Skeletal muscle cell (primary cell): ENCODE results near the gene TMEM178B.
"Not testable (repeated sequence)": the region's sequence is repeated elsewhere in the genome, so short reads cannot be mapped to it uniquely, and the experiment has no call there.

Experiments
- DNase-seq: peaks from one replicate; pipeline ENCODE4 v3.0.0-alpha.2; 2010; ENCODE audit warnings: low read depth
- H3K4me3 ChIP-seq: 2 replicates; pipeline ENCODE4 v1.5.1; 2011; ENCODE audit warnings: low read depth, mild to moderate bottlenecking, control low read depth, low read length, moderate library complexity

Gene TMEM178B

DNA sequence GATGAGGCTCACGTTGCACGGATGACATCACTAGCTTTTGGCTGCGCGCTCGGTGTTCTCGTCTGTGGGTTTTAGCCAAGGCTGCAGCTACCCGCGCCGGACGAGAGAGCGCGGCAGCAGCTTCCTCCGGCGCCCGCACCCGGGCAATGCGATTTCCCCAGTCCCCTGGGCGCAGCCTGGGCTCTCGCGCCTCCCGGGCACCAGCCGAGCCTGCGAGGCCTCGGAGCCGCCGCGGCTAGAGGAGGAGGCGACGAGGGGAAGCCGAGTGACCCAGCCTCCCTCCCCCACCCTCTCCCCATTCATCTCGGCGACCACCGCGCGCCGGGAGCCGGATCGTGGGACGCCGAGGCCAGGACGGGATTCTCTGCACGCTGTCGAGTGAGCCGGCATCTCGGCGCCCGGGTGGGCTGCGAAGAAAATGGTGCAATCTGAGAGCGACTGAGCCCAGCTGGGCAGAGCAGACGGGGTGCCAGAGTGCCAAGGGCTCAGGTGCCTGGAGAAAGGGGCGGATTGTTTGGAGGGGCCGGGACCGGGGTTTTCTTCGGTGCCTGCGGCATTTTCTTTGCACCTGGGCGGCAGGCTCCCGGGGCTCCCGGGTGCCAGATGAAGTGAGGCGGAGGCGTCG, 1.2 kb upstream of the TMEM178B start:
- peak; percentile 33 for DNase-seq
- H3K4me3 ChIP-seq, result peak overlapping the region; percentile 49

DNA sequence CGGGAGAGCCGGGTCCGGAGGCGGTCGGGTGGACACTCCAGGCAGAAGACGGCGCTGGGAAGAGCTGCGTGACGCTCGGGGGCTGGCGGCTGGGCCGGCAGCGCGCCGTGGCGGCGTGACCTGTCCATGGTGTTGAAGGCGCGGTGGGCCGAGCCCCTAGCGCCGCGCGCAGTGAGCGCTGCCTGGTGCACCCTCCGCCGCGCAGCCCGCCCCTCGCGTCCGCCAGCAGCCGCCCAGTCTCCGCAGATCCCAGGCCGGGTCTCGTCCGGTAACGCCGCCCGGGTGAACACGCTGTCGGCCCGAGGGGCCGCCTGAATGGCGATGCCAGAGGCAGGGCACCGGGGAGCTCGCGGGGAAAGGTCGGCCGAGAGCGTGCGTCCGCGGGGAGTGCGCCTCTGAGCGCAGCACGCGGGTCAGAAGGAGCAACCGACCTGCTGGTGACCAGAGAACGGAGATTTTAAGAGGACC, 657 bp upstream of the TMEM178B start:
- peak overlapping the region; percentile 49 for H3K4me3 ChIP-seq
- peak; percentile 2 for DNase-seq

- DNase-seq, result no peak
- peak overlapping the region; percentile 49 for H3K4me3 ChIP-seq
Measured at GRCh38 chr7:141074162-141074991, 513 bp downstream of the TMEM178B start.

DNA sequence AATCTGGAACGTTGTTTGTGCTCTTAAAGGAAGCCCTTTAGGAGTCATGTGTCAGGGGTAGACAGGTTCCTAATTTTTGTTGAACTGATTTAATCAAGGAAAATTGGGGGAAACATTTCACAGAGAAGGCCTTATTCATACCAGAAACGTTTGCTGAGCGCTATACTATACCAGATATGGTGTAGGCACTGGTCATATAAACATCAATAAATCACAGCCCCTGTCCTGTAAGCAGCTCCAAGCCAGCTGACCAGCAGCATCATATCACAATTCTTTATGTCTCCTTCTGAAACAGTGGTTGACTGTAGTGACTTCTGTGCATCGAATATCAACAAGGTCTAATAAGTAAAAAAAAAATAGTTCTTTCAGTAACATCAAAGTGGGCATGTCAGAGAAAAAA, 1.1 kb downstream of the TMEM178B start:
- no peak overlapping the region for H3K4me3 ChIP-seq
- no peak for DNase-seq

DNA sequence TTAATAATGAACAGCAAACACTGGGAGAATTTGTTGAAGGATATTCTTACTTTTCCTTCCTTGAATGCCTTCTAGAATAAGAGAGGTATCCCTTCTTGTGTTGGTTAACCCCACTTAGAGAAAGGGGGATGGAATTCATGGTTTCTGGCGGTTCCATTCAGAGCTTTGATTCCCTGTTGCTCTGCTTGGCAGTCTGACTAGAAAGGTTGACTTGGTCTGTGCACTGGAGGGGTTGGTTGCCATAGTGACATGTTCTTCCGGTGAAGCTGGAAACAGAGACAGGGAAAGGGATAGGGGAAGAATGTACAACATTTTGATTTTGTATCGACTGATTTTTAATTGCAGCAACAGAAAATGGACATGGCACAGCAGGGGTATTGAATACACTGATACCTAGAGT, 2.5 kb downstream of the TMEM178B start:
- H3K4me3 ChIP-seq, result no peak overlapping the region
- DNase-seq, result no peak

- no peak for DNase-seq
- no peak overlapping the region for H3K4me3 ChIP-seq
Measured at GRCh38 chr7:141079219-141079618, 5.4 kb downstream of the TMEM178B start.

DNA sequence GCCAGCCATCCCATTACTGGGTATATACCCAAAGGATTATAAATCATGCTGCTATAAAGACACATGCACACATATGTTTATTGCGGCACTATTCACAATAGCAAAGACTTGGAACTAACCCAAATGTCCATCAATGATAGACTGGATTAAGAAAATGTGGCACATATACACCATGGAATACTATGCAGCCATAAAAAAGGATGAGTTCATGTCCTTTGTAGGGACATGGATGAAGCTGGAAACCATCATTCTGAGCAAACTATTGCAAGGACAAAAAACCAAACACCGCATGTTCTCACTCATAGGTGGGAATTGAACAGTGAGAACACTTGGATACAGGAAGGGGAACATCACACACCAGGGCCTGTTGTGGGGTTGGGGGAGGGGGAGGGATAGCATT, 15.6 kb downstream of the TMEM178B start:
- DNase-seq, H3K4me3 ChIP-seq: not testable (repeated sequence)

DNA sequence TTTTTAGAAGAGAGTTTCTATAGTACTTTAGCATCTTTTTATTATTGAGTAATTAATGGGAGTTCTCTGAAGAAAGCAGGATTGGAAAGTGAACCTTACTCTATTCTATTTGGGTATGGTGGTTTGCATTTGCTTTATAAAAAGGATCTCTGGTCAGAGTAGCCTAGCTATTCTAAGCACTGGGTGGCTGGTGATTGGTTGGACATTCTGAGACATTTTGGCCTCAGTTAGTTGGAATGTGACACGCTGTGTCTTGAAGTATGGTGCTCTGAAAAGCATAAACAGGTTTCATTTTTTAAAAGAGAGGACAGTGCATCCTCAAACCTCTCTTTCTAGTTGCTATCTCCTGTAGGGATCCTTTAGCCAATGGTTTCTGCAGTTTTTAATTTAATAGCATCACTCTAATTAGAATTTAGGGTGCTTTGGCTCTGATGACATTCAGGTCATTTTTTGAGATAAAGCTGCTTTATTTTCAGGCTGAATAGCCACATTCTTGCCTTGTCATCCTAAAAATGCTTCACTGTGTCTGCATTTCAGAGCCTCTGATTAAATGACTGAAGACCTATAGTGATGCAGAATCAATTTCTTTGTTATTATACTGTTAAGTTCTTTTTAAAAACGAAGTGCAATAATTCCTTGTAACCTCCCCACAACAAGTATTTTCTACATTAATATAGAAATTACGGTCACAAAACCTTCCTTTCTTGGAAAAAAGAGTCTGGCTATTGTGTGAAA, 20.6 kb downstream of the TMEM178B start:
- H3K4me3 ChIP-seq, result no peak overlapping the region
- DNase-seq, result no peak

DNA sequence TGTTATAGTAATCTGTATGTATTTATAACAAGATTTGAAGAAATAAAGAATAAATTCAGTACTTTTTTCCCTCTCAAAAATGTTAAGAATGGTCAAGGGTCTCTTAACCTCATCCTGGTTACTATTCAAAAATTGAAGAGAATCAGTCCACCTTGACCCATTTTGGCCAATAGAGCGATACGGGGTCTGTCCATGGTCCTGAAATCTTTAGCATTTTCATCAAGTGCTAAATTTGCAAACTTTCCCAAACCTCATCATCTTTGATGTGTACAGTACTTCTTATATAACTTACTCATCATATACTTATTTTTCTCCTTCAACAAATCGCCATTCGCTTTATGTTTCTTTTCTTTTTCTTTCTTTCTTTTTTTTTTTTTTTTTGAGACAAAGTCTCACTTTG, 23.6 kb downstream of the TMEM178B start:
- no peak overlapping the region for H3K4me3 ChIP-seq
- DNase-seq, result no peak

- no peak overlapping the region for H3K4me3 ChIP-seq
- no peak for DNase-seq
Measured at GRCh38 chr7:141102436-141102835, 28.6 kb downstream of the TMEM178B start.

GRCh38 chr7:141103847-141104429, 30.1 kb downstream of the TMEM178B start:
- no peak overlapping the region for H3K4me3 ChIP-seq
- DNase-seq, result no peak

DNA sequence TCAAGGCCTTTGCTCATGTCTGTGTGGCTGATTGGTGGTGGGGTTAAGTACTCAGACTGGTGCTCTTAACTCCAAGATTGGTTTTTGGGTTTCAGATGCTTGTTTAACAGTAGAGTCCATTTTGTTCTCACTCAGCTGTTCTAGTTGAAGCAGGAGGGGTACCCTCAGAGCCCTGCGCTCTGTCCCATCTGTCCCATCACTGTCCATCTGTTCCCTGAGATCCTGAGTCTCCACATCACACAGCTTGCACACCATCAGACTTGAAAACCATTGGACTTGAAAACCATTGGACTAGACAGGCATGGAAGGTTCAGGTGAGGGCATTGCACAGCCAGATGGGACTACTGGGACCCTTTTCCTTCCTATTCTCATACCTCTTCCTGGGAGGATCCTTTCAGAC, 39.3 kb downstream of the TMEM178B start:
- no peak for DNase-seq

GRCh38 chr7:141114029-141114664, 40.3 kb downstream of the TMEM178B start:
- DNase-seq, result no peak
- H3K4me3 ChIP-seq, result no peak overlapping the region

More for the DNA sequence above, 39.3 kb downstream of the TMEM178B start:
- no peak overlapping the region for H3K4me3 ChIP-seq

DNA sequence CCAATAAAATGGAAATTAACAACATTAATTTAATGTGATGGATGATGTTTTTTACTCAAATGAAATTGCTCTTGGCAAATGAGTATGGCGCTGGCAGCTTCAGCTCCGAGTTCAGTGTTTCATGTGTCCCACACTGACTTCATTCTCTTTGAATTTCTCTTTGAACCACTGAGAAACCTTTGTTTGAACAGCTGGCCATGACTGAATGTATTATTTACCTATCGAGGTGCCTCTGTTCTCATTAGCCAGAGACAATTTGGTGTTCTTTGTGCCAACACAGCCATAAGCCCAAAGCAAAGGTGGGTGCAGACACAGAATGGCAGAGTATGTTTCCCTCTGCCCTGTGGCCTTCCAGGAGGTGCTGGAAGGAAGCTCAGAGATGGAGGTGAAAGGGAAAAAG, 42.1 kb downstream of the TMEM178B start:
- no peak overlapping the region for H3K4me3 ChIP-seq
- no peak for DNase-seq

DNA sequence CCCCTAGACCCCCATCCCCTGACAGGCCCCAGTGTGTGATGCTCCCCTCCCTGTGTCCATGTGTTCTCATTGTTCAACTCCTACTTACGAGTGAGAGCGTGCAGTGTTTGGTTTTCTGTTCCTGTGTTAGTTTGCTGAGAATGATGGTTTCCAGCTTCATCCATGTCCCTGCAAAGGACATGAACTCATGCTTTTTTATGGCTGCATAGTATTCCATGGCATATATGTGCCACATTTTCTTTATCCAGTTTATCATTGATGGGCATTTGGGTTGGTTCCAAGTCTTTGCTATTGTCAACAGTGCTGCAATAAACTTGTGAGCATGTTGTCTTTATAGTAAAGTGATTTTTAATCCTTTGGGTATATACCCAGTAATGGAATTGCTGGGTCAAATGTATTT, 42.8 kb downstream of the TMEM178B start:
- not testable (repeated sequence) for DNase-seq, H3K4me3 ChIP-seq

- H3K4me3 ChIP-seq, result no peak overlapping the region
- no peak for DNase-seq
Measured at GRCh38 chr7:141118767-141119166, 44.9 kb downstream of the TMEM178B start.

DNA sequence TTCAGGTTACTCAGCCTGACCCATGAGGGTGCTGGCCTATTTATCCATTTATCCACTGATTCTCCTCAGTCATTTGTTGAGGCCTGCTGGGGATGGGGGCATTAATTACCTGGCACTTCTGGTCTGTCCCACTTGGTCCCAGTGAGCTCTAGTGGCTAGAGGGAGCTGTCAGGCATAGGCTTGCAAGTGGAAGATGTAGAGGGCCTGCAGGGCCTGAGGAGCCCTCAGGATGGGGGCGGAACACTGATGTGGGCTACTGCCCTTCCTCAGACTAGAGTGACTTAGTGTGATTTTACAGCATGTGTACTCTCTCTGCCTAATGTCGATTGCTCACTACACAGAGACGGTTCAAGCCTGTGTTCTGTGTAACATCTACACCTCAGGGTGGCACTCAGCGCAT, 45.3 kb downstream of the TMEM178B start:
- no peak overlapping the region for H3K4me3 ChIP-seq
- DNase-seq, result no peak

DNA sequence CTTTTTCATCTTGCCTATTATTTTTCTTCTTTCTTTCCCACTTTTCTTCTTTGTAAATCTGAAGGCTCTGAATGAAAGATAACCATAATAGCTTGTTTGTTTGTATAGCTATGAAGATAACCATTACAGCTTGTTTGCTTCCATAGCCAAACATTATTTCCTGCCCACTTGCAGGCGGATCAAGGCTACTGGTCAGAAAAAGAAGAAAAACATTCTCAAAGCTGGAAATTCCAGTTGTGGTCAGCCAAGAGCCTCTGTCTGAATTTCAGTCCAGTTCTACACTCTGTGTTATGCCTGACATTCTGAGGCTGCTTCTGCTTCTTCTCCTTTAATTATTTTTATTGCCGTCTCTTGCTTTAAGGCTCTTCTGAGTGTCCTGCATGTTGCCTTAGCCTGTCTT, 48.9 kb downstream of the TMEM178B start:
- no peak for DNase-seq

GRCh38 chr7:141123522-141123921, 49.7 kb downstream of the TMEM178B start:
- H3K4me3 ChIP-seq, result no peak overlapping the region
- DNase-seq, result no peak

More for the DNA sequence above, 48.9 kb downstream of the TMEM178B start:
- H3K4me3 ChIP-seq, result no peak overlapping the region
